HUES64 (cell line): Measurements from ENCODE around the gene ZCCHC13. TPM values are rescaled to one million over a fixed set of nuclear protein-coding genes. Genes with fewer than 3 reads are reported as not detected.
"Not testable (repeated sequence)": the region's sequence is repeated elsewhere in the genome, so short reads cannot be mapped to it uniquely, and the experiment has no call there.

Experiments used
- H3K27ac ChIP-seq: 2 replicates; pipeline ENCODE4 v1.7.0; 2013; ENCODE audit warnings: low read depth, low read length, inconsistent platforms
- H3K27me3 ChIP-seq: 2 replicates; pipeline ENCODE4 v1.6.1; 2013; ENCODE audit warnings: mild to moderate bottlenecking, low read length; ENCODE audit not compliant: insufficient read depth
- H3K36me3 ChIP-seq: 2 replicates; pipeline ENCODE4 v1.6.1; 2013; ENCODE audit warnings: mild to moderate bottlenecking, low read length; ENCODE audit not compliant: insufficient read depth
- H3K4me1 ChIP-seq: 2 replicates; pipeline ENCODE4 v1.6.1; 2013; ENCODE audit warnings: mild to moderate bottlenecking, low read length, moderate library complexity; ENCODE audit not compliant: insufficient read depth
- H3K4me3 ChIP-seq: 2 replicates; pipeline ENCODE4 v1.5.1; 2013; ENCODE audit warnings: mild to moderate bottlenecking, low read length, moderate library complexity
- H3K9ac ChIP-seq: 2 replicates; pipeline ENCODE4 v1.6.1; 2013; ENCODE audit warnings: mild to moderate bottlenecking, low read depth, low read length
- H3K9me3 ChIP-seq: 2 replicates; pipeline ENCODE4 v1.6.1; 2013; ENCODE audit warnings: low read depth, low read length; ENCODE audit not compliant: insufficient read depth
- WGBS: fragments of 150-250, 120-280 bp; methylation state at CpG from one replicate; pipeline ENCODE4 v1.1.7; 2013; ENCODE audit warnings: missing lambda C conversion rate; 5-methylcytosine and 5-hydroxymethylcytosine counted together
- polyA plus RNA-seq, 2 experiments: library from polyadenylated mRNA; stranded (reverse); fragments of 50-300 nt; gene quantifications; one replicate each; pipeline ENCODE4 v1.2.3, GENCODE V29; 2013

Gene ZCCHC13
- not detected for polyA plus RNA-seq (2013, experiment 1 of 2)
- polyA plus RNA-seq (2013, experiment 2 of 2) = not detected

DNA sequence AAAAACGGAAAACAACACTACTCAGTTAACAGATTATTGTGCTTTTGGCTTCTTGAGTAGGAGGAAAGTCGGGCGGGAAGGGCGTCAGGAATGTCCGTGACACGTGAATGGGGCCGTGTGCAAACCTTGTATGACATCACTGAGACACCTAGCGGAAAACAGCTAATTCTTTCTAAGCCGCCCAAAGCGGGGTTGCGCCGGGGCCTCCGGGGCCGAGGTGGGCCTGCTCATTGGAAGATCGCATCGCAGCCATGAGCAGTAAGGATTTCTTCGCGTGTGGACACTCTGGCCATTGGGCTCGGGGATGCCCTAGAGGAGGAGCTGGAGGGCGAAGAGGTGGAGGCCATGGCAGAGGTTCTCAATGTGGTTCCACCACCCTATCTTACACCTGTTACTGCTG lies at the start of gene ZCCHC13:
TSS of gene ZCCHC13 (plus strand) at position 165 of the 400 bp plus-strand sequence. CDS start at position 252, 87 bp downstream.
- no peak within 1 kb of the TSS for H3K4me3 ChIP-seq
- H3K9ac ChIP-seq = no peak within 1 kb of the TSS
- 0 out of 2 replicates have a peak, but pooled peaks cover 4% of the 10 kb centered on the region for H3K4me1 ChIP-seq
- H3K27ac ChIP-seq = no peak within 1 kb of the TSS
- no peaks in the 10 kb centered on the region for H3K9me3 ChIP-seq
- no peaks in the 10 kb centered on the region for H3K36me3 ChIP-seq
- H3K27me3 ChIP-seq = no peaks in the 10 kb centered on the region
- WGBS = 97% methylated on average over 20 of the region's 20 CpGs

DNA sequence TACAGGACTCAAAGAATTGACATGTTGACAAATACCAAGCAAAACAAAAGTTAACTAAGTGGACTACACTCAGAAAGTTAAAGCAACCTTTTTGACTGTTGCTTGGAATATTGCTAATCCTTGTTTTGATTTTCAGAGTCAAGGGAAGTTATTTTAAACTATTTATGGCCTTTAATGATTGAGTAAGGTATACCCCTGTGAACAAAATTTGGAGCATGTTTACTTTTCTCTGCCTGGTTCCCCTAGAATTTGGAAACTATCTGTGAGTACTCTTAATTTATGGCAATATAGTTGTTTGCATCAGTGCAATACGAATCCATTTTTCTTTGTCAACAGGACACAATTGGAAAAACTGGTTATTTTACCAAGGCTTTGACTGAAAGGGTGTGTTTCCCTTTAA lies 45.9 kb upstream of the ZCCHC13 start:
- not testable (repeated sequence) for H3K9ac ChIP-seq, H3K27ac ChIP-seq, H3K4me3 ChIP-seq, H3K9me3 ChIP-seq, H3K27me3 ChIP-seq
- WGBS = 100% methylated on average over 1 of the region's 1 CpG
- Histone ChIP-seq H3K36me3 (peaks cover 72% of the 10 kb centered on the region), H3K4me1 (peaks cover 55% of the 10 kb centered on the region)

DNA sequence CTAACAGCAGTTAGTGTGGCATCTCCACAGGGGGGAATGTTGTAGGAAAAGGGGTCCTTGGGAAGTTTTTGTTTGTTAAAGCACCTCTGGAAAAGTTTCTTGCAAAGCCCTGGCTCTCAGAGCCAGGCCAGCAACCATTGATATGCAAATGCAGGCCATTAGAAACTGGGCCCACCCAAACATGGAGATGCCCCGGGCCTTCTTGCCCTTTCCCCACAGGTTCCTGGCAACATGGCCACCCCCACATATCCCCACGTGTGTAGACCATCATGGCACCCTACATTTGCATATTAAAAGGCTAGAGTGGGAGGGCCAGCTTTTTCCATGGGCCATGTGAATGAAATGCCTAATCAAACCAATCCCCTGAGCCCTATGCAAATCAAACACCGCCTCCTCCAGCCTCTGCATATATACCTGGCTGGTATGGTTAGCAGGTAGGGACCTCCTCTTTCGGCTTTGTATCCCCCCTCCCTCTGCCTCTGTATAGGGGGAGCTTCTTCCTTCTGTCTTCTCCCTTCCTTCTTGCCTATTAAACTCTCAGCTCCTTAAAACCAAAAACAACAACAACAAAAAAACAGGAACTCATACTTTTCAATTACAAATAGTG lies 44.0 kb upstream of the ZCCHC13 start:
- no peaks in the 10 kb centered on the region for H3K9me3 ChIP-seq

GRCh38 chrX:74262452-74263209 lies 41.3 kb upstream of the ZCCHC13 start:
- WGBS = 83% methylated on average over 1 of the region's 1 CpG
- H3K4me1 ChIP-seq = peaks cover 34% of the 10 kb centered on the region
- H3K27me3 ChIP-seq = no peaks in the 10 kb centered on the region
- no peak overlapping the region for H3K4me3 ChIP-seq
- peak overlapping the region; percentile 81 for H3K27ac ChIP-seq
- H3K9ac ChIP-seq = no peak overlapping the region
- H3K36me3 ChIP-seq = peaks cover 46% of the 10 kb centered on the region
- H3K9me3 ChIP-seq = no peaks in the 10 kb centered on the region

More for the DNA sequence above, 44.0 kb upstream of the ZCCHC13 start:
- H3K27ac ChIP-seq = peak overlapping the region; percentile 89; the same call in 1 of the 2 replicates
- H3K4me3 ChIP-seq = no peak overlapping the region; the same call in 1 of the 2 replicates
- 4% methylated on average over 2 of the region's 4 CpGs for WGBS
- H3K4me1 ChIP-seq = peaks cover 46% of the 10 kb centered on the region
- H3K27me3 ChIP-seq = no peaks in the 10 kb centered on the region
- H3K36me3 ChIP-seq = peaks cover 60% of the 10 kb centered on the region
- peak overlapping the region; percentile 60 for H3K9ac ChIP-seq

- no peaks in the 10 kb centered on the region for H3K9me3 ChIP-seq
- H3K4me3 ChIP-seq = no peak overlapping the region
- 75% methylated on average over 2 of the region's 3 CpGs for WGBS
- no peak overlapping the region for H3K9ac ChIP-seq
- no peak overlapping the region for H3K27ac ChIP-seq
- no peaks in the 10 kb centered on the region for H3K27me3 ChIP-seq
- peaks cover 4% of the 10 kb centered on the region; the same call in 1 of the 2 replicates for H3K4me1 ChIP-seq
- H3K36me3 ChIP-seq = peaks cover 67% of the 10 kb centered on the region
Observed at GRCh38 chrX:74270393-74270792, 33.6 kb upstream of the ZCCHC13 start.

- Histone ChIP-seq H3K9ac (no peak overlapping the region), H3K27ac (no peak overlapping the region), H3K4me3 (no peak overlapping the region), H3K27me3 (no peaks in the 10 kb centered on the region), H3K36me3 (peaks cover 82% of the 10 kb centered on the region), H3K9me3 (no peaks in the 10 kb centered on the region), H3K4me1 (peaks cover 4% of the 10 kb centered on the region; the same call in 1 of the 2 replicates)
- WGBS = 94% methylated on average over 2 of the region's 2 CpGs
Observed at GRCh38 chrX:74272230-74272629, 31.8 kb upstream of the ZCCHC13 start.

DNA sequence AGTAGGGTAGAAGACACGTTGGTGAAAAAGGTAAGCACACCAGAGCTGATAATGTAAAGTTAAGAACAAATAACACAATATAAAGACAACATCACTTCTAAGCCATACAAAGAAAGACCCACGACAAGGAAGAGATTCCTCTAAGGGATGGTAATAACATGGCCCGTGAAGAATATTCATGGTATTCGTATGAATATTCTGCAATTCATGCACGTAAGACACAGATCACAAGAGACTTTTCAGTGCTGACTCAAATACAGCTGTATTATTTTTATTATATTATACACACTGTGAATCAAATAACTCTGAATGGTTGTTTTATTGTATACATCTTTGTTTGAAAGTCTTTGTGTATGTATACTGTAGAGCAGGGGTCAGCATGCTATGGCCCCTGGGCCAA lies 29.5 kb upstream of the ZCCHC13 start:
- no peak overlapping the region for H3K27ac ChIP-seq
- no peaks in the 10 kb centered on the region for H3K9me3 ChIP-seq
- H3K36me3 ChIP-seq = peaks cover 90% of the 10 kb centered on the region
- H3K27me3 ChIP-seq = no peaks in the 10 kb centered on the region
- no peak overlapping the region for H3K9ac ChIP-seq
- WGBS = 90% methylated on average over 4 of the region's 5 CpGs
- no peak overlapping the region for H3K4me3 ChIP-seq
- H3K4me1 ChIP-seq = peaks cover 4% of the 10 kb centered on the region; the same call in 1 of the 2 replicates

DNA sequence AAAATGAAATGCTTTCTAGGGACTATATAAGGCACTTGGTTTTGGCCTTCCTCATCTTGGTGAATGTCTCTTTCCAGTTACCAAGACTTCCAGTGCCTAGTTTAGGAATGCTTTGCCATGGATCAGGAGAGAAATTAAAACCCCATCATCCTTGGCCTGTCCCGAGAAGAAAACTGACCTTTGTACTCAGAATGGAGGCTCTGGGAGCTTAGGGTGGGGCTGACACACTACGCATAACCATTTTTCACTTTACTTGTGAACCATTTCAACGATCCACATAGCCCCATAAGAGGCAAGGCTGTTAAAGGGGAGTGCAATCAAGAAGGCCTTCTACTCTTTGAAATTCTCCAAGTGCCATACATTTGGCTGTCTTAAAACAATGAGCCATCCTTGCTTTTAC lies 26.7 kb upstream of the ZCCHC13 start:
- Histone ChIP-seq H3K4me3 (no peak overlapping the region), H3K4me1 (peaks cover 11% of the 10 kb centered on the region), H3K36me3 (peaks cover 92% of the 10 kb centered on the region), H3K27ac (no peak overlapping the region), H3K27me3 (no peaks in the 10 kb centered on the region), H3K9ac (no peak overlapping the region), H3K9me3 (no peaks in the 10 kb centered on the region)
- 91% methylated on average over 3 of the region's 3 CpGs for WGBS

GRCh38 chrX:74277846-74278245 lies 26.1 kb upstream of the ZCCHC13 start:
- Histone ChIP-seq H3K36me3 (peaks cover 89% of the 10 kb centered on the region), H3K9me3 (no peaks in the 10 kb centered on the region), H3K27ac (no peak overlapping the region), H3K4me3 (no peak overlapping the region), H3K27me3 (no peaks in the 10 kb centered on the region), H3K4me1 (peaks cover 12% of the 10 kb centered on the region), H3K9ac (no peak overlapping the region)
- WGBS = no CpG with 5 or more reads among the region's 1 CpG

GRCh38 chrX:74280759-74281158 lies 23.2 kb upstream of the ZCCHC13 start:
- H3K9me3 ChIP-seq = no peaks in the 10 kb centered on the region
- 0 out of 2 replicates have a peak overlapping the region, but pooled peaks have one; percentile 31 for H3K27ac ChIP-seq
- H3K4me1 ChIP-seq = peaks cover 26% of the 10 kb centered on the region
- 94% methylated on average over 3 of the region's 3 CpGs for WGBS
- H3K36me3 ChIP-seq = peaks cover 78% of the 10 kb centered on the region
- H3K4me3 ChIP-seq = no peak overlapping the region
- H3K27me3 ChIP-seq = no peaks in the 10 kb centered on the region
- H3K9ac ChIP-seq = no peak overlapping the region

GRCh38 chrX:74284391-74284952 lies 19.5 kb upstream of the ZCCHC13 start:
- peaks cover 76% of the 10 kb centered on the region for H3K36me3 ChIP-seq
- H3K9ac ChIP-seq = no peak overlapping the region
- no peaks in the 10 kb centered on the region for H3K27me3 ChIP-seq
- H3K4me3 ChIP-seq = no peak overlapping the region
- H3K27ac ChIP-seq = peak overlapping the region; percentile 53; the same call in 1 of the 2 replicates
- H3K9me3 ChIP-seq = no peaks in the 10 kb centered on the region
- H3K4me1 ChIP-seq = peaks cover 56% of the 10 kb centered on the region
- 13% methylated on average over 1 of the region's 1 CpG for WGBS
